Immature natural killer cell (primary cell): ENCODE data around the gene STARD7. TPM values are rescaled to one million over a fixed set of nuclear protein-coding genes. Genes with fewer than 3 reads are reported as not detected.

ENCODE experiments used
- DNase-seq, 3 donors: peaks; one replicate each; pipeline ENCODE4 v3.0.0; 2022; ENCODE audit warnings: mixed read lengths in 1 of 3
- H3K27ac Mint-ChIP-seq, 6 donors: one replicate each; pipeline ENCODE4 v1.8.0; 2020; ENCODE audit warnings: mixed read lengths in 6 of 6, mild to moderate bottlenecking in 5 of 6, inconsistent platforms in 4 of 6, moderate library complexity in 3 of 6
- H3K27me3 Mint-ChIP-seq, 3 donors: one replicate each; pipeline ENCODE4 v1.8.0; 2020 to 2021; ENCODE audit warnings: low read depth in 3 of 3, mild to moderate bottlenecking in 3 of 3, mixed read lengths in 3 of 3, moderate library complexity in 3 of 3, inconsistent platforms in 1 of 3
- H3K36me3 Mint-ChIP-seq, 3 donors: one replicate each; pipeline ENCODE4 v1.8.0; 2020; ENCODE audit warnings: mixed read lengths in 3 of 3, inconsistent platforms in 2 of 3, mild to moderate bottlenecking in 2 of 3
- H3K4me1 Mint-ChIP-seq, 2 donors: one replicate each; pipeline ENCODE4 v1.8.0; 2020; ENCODE audit warnings: inconsistent platforms in 2 of 2, mild to moderate bottlenecking in 2 of 2, mixed read lengths in 2 of 2, moderate library complexity in 1 of 2
- H3K4me3 Mint-ChIP-seq, 5 donors: one replicate each; pipeline ENCODE4 v1.8.0; 2020; ENCODE audit warnings: mild to moderate bottlenecking in 5 of 5, mixed read lengths in 5 of 5, inconsistent platforms in 3 of 5, moderate library complexity in 3 of 5
- H3K9me3 Mint-ChIP-seq, 6 donors: one replicate each; pipeline ENCODE4 v1.8.0; 2020; ENCODE audit warnings: mild to moderate bottlenecking in 6 of 6, mixed read lengths in 6 of 6, inconsistent platforms in 4 of 6, moderate library complexity in 3 of 6
- polyA plus RNA-seq, 3 donors: library from polyadenylated mRNA; unstranded; fragments of 300-500 nt; fragmentation: Illumina TruSeq; gene quantifications; one replicate each; pipeline ENCODE4 v1.2.3, GENCODE V29; 2021

The STARD7 gene
- polyA plus RNA-seq, 3 donors from 2014 or later, result 161 to 252 (median 173) TPM

GRCh38 chr2:96135621-96136020 lies 73.0 kb downstream of the STARD7 start:
- no peaks in the 10 kb centered on the region for H3K9me3 Mint-ChIP-seq
- H3K27me3 Mint-ChIP-seq, result peaks cover 3 to 8% (median 8%) of the 10 kb centered on the region in 3 donors
- H3K4me3 Mint-ChIP-seq, result no peak overlapping the region
- no peak for DNase-seq
- H3K36me3 Mint-ChIP-seq, result peaks cover 0 to 3% (median 0%) of the 10 kb centered on the region in 3 donors
- peak overlapping the region in 2 of 6 donors; percentile 28 to 59 for H3K27ac Mint-ChIP-seq
- peaks cover 23 to 25% of the 10 kb centered on the region in 2 donors for H3K4me1 Mint-ChIP-seq

- Mint-ChIP-seq H3K27ac (peak overlapping the region in 4 of 6 donors; percentile 13 to 59 (median 41)), H3K4me3 (no peak overlapping the region), H3K9me3 (no peaks in the 10 kb centered on the region), H3K27me3 (peaks cover 3 to 8% (median 7%) of the 10 kb centered on the region in 3 donors), H3K4me1 (peaks cover 27 to 30% of the 10 kb centered on the region in 2 donors), H3K36me3 (peaks cover 0 to 3% (median 3%) of the 10 kb centered on the region in 3 donors)
- no peak for DNase-seq
Observed at GRCh38 chr2:96135171-96135570, 73.5 kb downstream of the STARD7 start.

Other genes starting within 250 kb of the STARD7 start
- gene ANKRD36C, start 217.0 kb downstream of the STARD7 start, polyA plus RNA-seq, result 10 to 100 TPM in 2 of 3 donors, not detected in 1; 14.2 to 26.0 TPM
- 10 to 100 TPM in 1 of 3 donors, 1 to 10 TPM in 2; 4.2 to 11.3 (median 6.8) TPM for gene GPAT2, start 173.9 kb downstream of the STARD7 start, polyA plus RNA-seq
- gene ADRA2B, start 92.3 kb downstream of the STARD7 start, polyA plus RNA-seq, result under 1 TPM in 1 of 3 donors, not detected in 2; 0.83 TPM
- not detected for gene ASTL, start 70.3 kb downstream of the STARD7 start, polyA plus RNA-seq
- 100 to 1,000 TPM; 272 to 875 (median 555) TPM for gene DUSP2, start 63.4 kb downstream of the STARD7 start, polyA plus RNA-seq
- gene TMEM127, start 57.2 kb upstream of the STARD7 start, polyA plus RNA-seq, result 10 to 100 TPM; 24.6 to 57.7 (median 31.3) TPM
- 100 to 1,000 TPM in 2 of 3 donors, 10 to 100 TPM in 1; 92.2 to 142 (median 134) TPM for gene CIAO1, start 57.4 kb upstream of the STARD7 start, polyA plus RNA-seq
- gene SNRNP200, start 96.7 kb upstream of the STARD7 start, polyA plus RNA-seq, result 100 to 1,000 TPM in 1 of 3 donors, 10 to 100 TPM in 2; 42.3 to 105 (median 46.6) TPM
- 10 to 100 TPM; 17.2 to 39.1 (median 33.0) TPM for gene ITPRIPL1, start 116.5 kb upstream of the STARD7 start, polyA plus RNA-seq
- gene NCAPH, start 126.9 kb upstream of the STARD7 start, polyA plus RNA-seq, result 1 to 10 TPM in 2 of 3 donors, not detected in 1; 1.6 to 2.0 TPM